ENCODE measurements around the gene VPS13D.

- TF ChIP-seq CTCF (IDR thresholded peaks at IDR 0.05) (no peak), POLR2A (IDR thresholded peaks at IDR 0.05) (no peak), EP300 (IDR thresholded peaks at IDR 0.05) (no peak)
These were observed 325.9 kb downstream of the VPS13D start for GRCh38 chr1:12555411-12556367.

Data from ovary (tissue), 3 donors.